PC-3 (cell line): ENCODE measurements around the gene NOXA1. TPM values are rescaled to one million over a fixed set of nuclear protein-coding genes. Genes with fewer than 3 reads are reported as not detected.
"Not testable (repeated sequence)": the region's sequence is repeated elsewhere in the genome, so short reads cannot be mapped to it uniquely, and the experiment has no call there.

Experiments used
- ATAC-seq: fragments of 200-7000 bp; cut with Tn5 transposase; 2 replicates; pipeline ENCODE4 v1.9.1; 2020; ENCODE audit warnings: mild to moderate bottlenecking, moderate library complexity
- BruUV-seq: library from RNA; stranded (reverse); fragments of 400-500 nt; replicated peaks from 2 replicates; lab custom pipeline; 2021; lab: Mats Ljungman, UMichigan
- CTCF ChIA-PET: fragments of 300-600 bp; sonication (Branson Sonifier 250); formaldehyde crosslinking; loops from one replicate; lab custom pipeline; 2022; ENCODE audit warnings: antibody characterized with exemption; lab: Charles Lee
- POLR2A ChIA-PET: fragments of 300-600 bp; sonication (Branson Sonifier 250); formaldehyde crosslinking; loops from one replicate; lab custom pipeline; 2022; ENCODE audit warnings: antibody characterized with exemption; ENCODE audit not compliant: unreplicated experiment; lab: Charles Lee
- DNase-seq: peaks from one replicate; pipeline ENCODE4 v3.0.0-alpha.2; 2015
- H2AFZ ChIP-seq: fragments of 300-600 bp; sonication (generic); 2 replicates; pipeline ENCODE4 v1.6.0; 2016; ENCODE audit warnings: antibody characterized with exemption, low read length
- H3F3A ChIP-seq: fragments of 300-600 bp; sonication (generic); one replicate; pipeline ENCODE4 v1.6.0; 2017; ENCODE audit warnings: antibody characterized with exemption, low read length, control low read depth, mild to moderate bottlenecking; ENCODE audit not compliant: unreplicated experiment
- H3K27ac ChIP-seq: fragments of 300-600 bp; sonication (generic); 2 replicates; pipeline ENCODE4 v1.5.1; 2016; ENCODE audit warnings: mild to moderate bottlenecking, low read length
- H3K27me3 ChIP-seq: fragments of 300-600 bp; sonication (generic); 2 replicates; pipeline ENCODE4 v1.6.1; 2016; ENCODE audit warnings: low read length, mixed read lengths
- H3K36me3 ChIP-seq: fragments of 300-600 bp; sonication (generic); 2 replicates; pipeline ENCODE4 v1.6.1; 2016; ENCODE audit warnings: low read depth, mixed run types, low read length, mixed read lengths
- H3K4me1 ChIP-seq: fragments of 300-600 bp; sonication (generic); 2 replicates; pipeline ENCODE4 v1.5.1; 2016; ENCODE audit warnings: low read length; ENCODE audit not compliant: insufficient read depth
- H3K4me2 ChIP-seq: fragments of 300-600 bp; sonication (generic); 2 replicates; pipeline ENCODE4 v1.6.0; 2016; ENCODE audit warnings: low read length
- H3K4me3 ChIP-seq: fragments of 300-600 bp; sonication (generic); 2 replicates; pipeline ENCODE4 v1.5.1; 2016; ENCODE audit warnings: mild to moderate bottlenecking, low read length, mixed read lengths
- H3K79me2 ChIP-seq: fragments of 300-600 bp; sonication (generic); 2 replicates; pipeline ENCODE4 v1.6.1; 2017; ENCODE audit warnings: low read length, mixed read lengths
- H3K9ac ChIP-seq: fragments of 300-600 bp; sonication (generic); 2 replicates; pipeline ENCODE4 v1.6.0; 2016; ENCODE audit warnings: mild to moderate bottlenecking, low read length
- H3K9me2 ChIP-seq: fragments of 300-600 bp; sonication (generic); replicated peaks from 2 replicates; pipeline ENCODE4 v1.6.1; 2016; ENCODE audit warnings: mixed run types, low read length, mixed read lengths
- H3K9me3 ChIP-seq: fragments of 300-600 bp; sonication (generic); 2 replicates; pipeline ENCODE4 v1.6.1; 2016; ENCODE audit warnings: low read length, mixed read lengths
- H4K20me1 ChIP-seq: fragments of 300-600 bp; sonication (generic); 2 replicates; pipeline ENCODE4 v1.6.1; 2016; ENCODE audit warnings: low read length, mixed read lengths
- CTCF ChIP-seq: fragments of 300-600 bp; sonication (generic); conservative IDR thresholded peaks from 2 replicates; pipeline ENCODE4 v1.5.1; 2017; ENCODE audit warnings: antibody characterized with exemption, low read depth, mild to moderate bottlenecking, low read length
- EZH2 ChIP-seq: fragments of 300-600 bp; sonication (generic); IDR thresholded peaks from one replicate; pipeline ENCODE4 v1.6.1; 2017; ENCODE audit warnings: antibody characterized with exemption, mild to moderate bottlenecking, low read length; ENCODE audit not compliant: unreplicated experiment
- EZH2phosphoT487 ChIP-seq: fragments of 300-600 bp; sonication (generic); IDR thresholded peaks from 2 replicates; pipeline ENCODE4 v1.6.1; 2018; ENCODE audit warnings: mild to moderate bottlenecking, antibody characterized with exemption, low read length, borderline replicate concordance
- intact Hi-C: fragments of 100-400 bp; cut with micrococcal nuclease; formaldehyde crosslinking; loops from 2 replicates; pipeline ENCODE4 v1.9.0; 2023
- total RNA-seq: library from RNA; depleted of rRNA; stranded (reverse); fragments of >200 nt; gene quantifications from 2 replicates; pipeline ENCODE4 v1.2.3, GENCODE V29; 2014

Gene NOXA1
- total RNA-seq, 1 experiment from 2014 or later, result 0.51 TPM

GRCh38 chr9:137409515-137409914 is 13.7 kb upstream of the NOXA1 start:
- no peaks in the 10 kb centered on the region for H3F3A ChIP-seq
- BruUV-seq, result no TSS peak
- peaks cover 3% of the 10 kb centered on the region; the same call in 1 of the 2 replicates for H3K79me2 ChIP-seq
- H3K9me2 ChIP-seq, result no peaks in the 10 kb centered on the region
- H3K9ac ChIP-seq, result no peak overlapping the region
- H4K20me1 ChIP-seq, result no peaks in the 10 kb centered on the region
- TF ChIP-seq EZH2phosphoT487, result no peak
- TF ChIP-seq EZH2, result no peak
- TF ChIP-seq CTCF, result no peak
- ChIA-PET CTCF (no interaction called here), POLR2A (no interaction called here)
- H3K27me3 ChIP-seq, result no peaks in the 10 kb centered on the region
- no peak for ATAC-seq
- no peak overlapping the region for H2AFZ ChIP-seq
- H3K36me3 ChIP-seq, result no peaks in the 10 kb centered on the region
- intact Hi-C loops, result no loop called here
- no peak overlapping the region for H3K4me3 ChIP-seq
- no peak overlapping the region for H3K4me2 ChIP-seq
- no peaks in the 10 kb centered on the region for H3K9me3 ChIP-seq
- H3K27ac ChIP-seq, result no peak overlapping the region
- DNase-seq, result no peak
- H3K4me1 ChIP-seq, result peaks cover 21% of the 10 kb centered on the region

GRCh38 chr9:137410236-137410890 is 12.8 kb upstream of the NOXA1 start:
- H3F3A ChIP-seq, H3K36me3 ChIP-seq, H3K4me3 ChIP-seq, H3K4me2 ChIP-seq, DNase-seq, H4K20me1 ChIP-seq, H3K9me3 ChIP-seq, H3K9me2 ChIP-seq, H3K27ac ChIP-seq, BruUV-seq, POLR2A ChIA-PET, H3K27me3 ChIP-seq, CTCF ChIA-PET, H3K79me2 ChIP-seq, H2AFZ ChIP-seq, ATAC-seq, intact Hi-C loops, H3K9ac ChIP-seq: not testable (repeated sequence)
- peaks cover 21% of the 10 kb centered on the region for H3K4me1 ChIP-seq

GRCh38 chr9:137410891-137411249 is 12.3 kb upstream of the NOXA1 start:
- Histone ChIP-seq H3K36me3 (no peaks in the 10 kb centered on the region), H2AFZ (no peak overlapping the region), H3K4me1 (peaks cover 21% of the 10 kb centered on the region), H3K9ac (no peak overlapping the region), H3K9me3 (no peaks in the 10 kb centered on the region), H4K20me1 (no peaks in the 10 kb centered on the region), H3K27me3 (no peaks in the 10 kb centered on the region), H3K79me2 (peaks cover 3% of the 10 kb centered on the region; the same call in 1 of the 2 replicates), H3K4me3 (no peak overlapping the region), H3K9me2 (no peaks in the 10 kb centered on the region), H3K27ac (no peak overlapping the region), H3F3A (no peaks in the 10 kb centered on the region), H3K4me2 (no peak overlapping the region; the same call in 1 of the 2 replicates)
- no peak for DNase-seq
- ATAC-seq, result no peak
- intact Hi-C loops, result no loop called here
- ChIA-PET POLR2A (no interaction called here), CTCF (no interaction called here)
- no TSS peak for BruUV-seq
- no peak for TF ChIP-seq CTCF
- no peak for TF ChIP-seq EZH2
- TF ChIP-seq EZH2phosphoT487, result no peak
